ENCODE measurements around the gene FBXL7. TPM values are rescaled to one million over a fixed set of nuclear protein-coding genes. Genes with fewer than 3 reads are reported as not detected.

Gene FBXL7
- polyA plus RNA-seq, 3 donors: not detected

GRCh38 chr5:15604986-15605385 is 105.0 kb downstream of the FBXL7 start:
- Histone ChIP-seq H3K4me2 (replicated peaks; ENCODE audit: extremely low read depth, low read length, poor library complexity, severe bottlenecking) (no peak overlapping the region), H2AFZ (ENCODE audit: insufficient read depth, low read depth, low read length, poor library complexity, severe bottlenecking) (no peak overlapping the region), H3K9me3 (replicated peaks in 1 of 2; ENCODE audit: control insufficient read depth in 1 of 2, insufficient read depth in 1 of 2, low read length in 2 of 2) (peaks cover 7 to 13% of the 10 kb centered on the region in 2 donors), H3K4me3 (replicated peaks in 1 of 3; ENCODE audit: low read depth in 2 of 3, low read length in 3 of 3) (no peak overlapping the region), H3K79me2 (ENCODE audit: insufficient read depth, low read length) (no peaks in the 10 kb centered on the region), H3K36me3 (replicated peaks in 1 of 2; ENCODE audit: control insufficient read depth in 1 of 2, insufficient read depth in 2 of 2, low read length in 2 of 2) (no peaks in the 10 kb centered on the region), H3K9ac (ENCODE audit: insufficient read depth, low read length, poor library complexity, severe bottlenecking) (no peak overlapping the region), H3K27ac (ENCODE audit: low read depth in 1 of 2, low read length in 2 of 2) (no peak overlapping the region), H4K20me1 (ENCODE audit: insufficient read depth, low read length) (no peaks in the 10 kb centered on the region), H3K27me3 (ENCODE audit: control insufficient read depth in 2 of 2, insufficient read depth in 2 of 2, low read length in 2 of 2) (no peaks in the 10 kb centered on the region), H3K4me1 (ENCODE audit: control insufficient read depth in 1 of 2, insufficient read depth in 2 of 2, low read length in 2 of 2) (no peaks in the 10 kb centered on the region)
- 91% methylated on average over 1 of the region's 2 CpGs for WGBS (ENCODE audit: insufficient coverage)
- Mint-ChIP-seq H3K4me1 (no peaks in the 10 kb centered on the region), H3K36me3 (no peaks in the 10 kb centered on the region), H3K4me3 (no peak overlapping the region), H3K9me3 (peaks cover 0 to 14% (median 4%) of the 10 kb centered on the region in 7 donors), H3K27ac (no peak overlapping the region), H3K27me3 (ENCODE audit: low read depth in 3 of 3) (peaks cover 0 to 1% (median 0%) of the 10 kb centered on the region in 3 donors)
- intact Hi-C loops (cut with micrococcal nuclease): no loop called here
- DNase-seq: no peak
- TF ChIP-seq, protein P1, sequence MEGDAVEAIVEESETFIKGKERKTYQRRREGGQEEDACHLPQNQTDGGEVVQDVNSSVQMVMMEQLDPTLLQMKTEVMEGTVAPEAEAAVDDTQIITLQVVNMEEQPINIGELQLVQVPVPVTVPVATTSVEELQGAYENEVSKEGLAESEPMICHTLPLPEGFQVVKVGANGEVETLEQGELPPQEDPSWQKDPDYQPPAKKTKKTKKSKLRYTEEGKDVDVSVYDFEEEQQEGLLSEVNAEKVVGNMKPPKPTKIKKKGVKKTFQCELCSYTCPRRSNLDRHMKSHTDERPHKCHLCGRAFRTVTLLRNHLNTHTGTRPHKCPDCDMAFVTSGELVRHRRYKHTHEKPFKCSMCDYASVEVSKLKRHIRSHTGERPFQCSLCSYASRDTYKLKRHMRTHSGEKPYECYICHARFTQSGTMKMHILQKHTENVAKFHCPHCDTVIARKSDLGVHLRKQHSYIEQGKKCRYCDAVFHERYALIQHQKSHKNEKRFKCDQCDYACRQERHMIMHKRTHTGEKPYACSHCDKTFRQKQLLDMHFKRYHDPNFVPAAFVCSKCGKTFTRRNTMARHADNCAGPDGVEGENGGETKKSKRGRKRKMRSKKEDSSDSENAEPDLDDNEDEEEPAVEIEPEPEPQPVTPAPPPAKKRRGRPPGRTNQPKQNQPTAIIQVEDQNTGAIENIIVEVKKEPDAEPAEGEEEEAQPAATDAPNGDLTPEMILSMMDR (IDR thresholded peaks at IDR 0.05): no peak

GRCh38 chr5:15606197-15606596 is 106.2 kb downstream of the FBXL7 start:
- Mint-ChIP-seq H3K27me3 (ENCODE audit: low read depth in 3 of 3) (peaks cover 0 to 1% (median 0%) of the 10 kb centered on the region in 3 donors), H3K27ac (no peak overlapping the region), H3K9me3 (peaks cover 0 to 19% (median 5%) of the 10 kb centered on the region in 7 donors), H3K4me3 (no peak overlapping the region), H3K36me3 (no peaks in the 10 kb centered on the region), H3K4me1 (no peaks in the 10 kb centered on the region)
- Histone ChIP-seq H3K4me1 (ENCODE audit: control insufficient read depth in 1 of 2, insufficient read depth in 2 of 2, low read length in 2 of 2) (no peaks in the 10 kb centered on the region), H3K4me2 (replicated peaks; ENCODE audit: extremely low read depth, low read length, poor library complexity, severe bottlenecking) (no peak overlapping the region), H3K27me3 (ENCODE audit: control insufficient read depth in 2 of 2, insufficient read depth in 2 of 2, low read length in 2 of 2) (no peaks in the 10 kb centered on the region), H2AFZ (ENCODE audit: insufficient read depth, low read depth, low read length, poor library complexity, severe bottlenecking) (no peak overlapping the region), H3K79me2 (ENCODE audit: insufficient read depth, low read length) (no peaks in the 10 kb centered on the region), H3K9ac (ENCODE audit: insufficient read depth, low read length, poor library complexity, severe bottlenecking) (no peak overlapping the region), H3K9me3 (replicated peaks in 1 of 2; ENCODE audit: control insufficient read depth in 1 of 2, insufficient read depth in 1 of 2, low read length in 2 of 2) (peaks cover 7 to 16% of the 10 kb centered on the region in 2 donors), H3K4me3 (replicated peaks in 1 of 3; ENCODE audit: low read depth in 2 of 3, low read length in 3 of 3) (no peak overlapping the region), H4K20me1 (ENCODE audit: insufficient read depth, low read length) (no peaks in the 10 kb centered on the region), H3K27ac (ENCODE audit: low read depth in 1 of 2, low read length in 2 of 2) (no peak overlapping the region), H3K36me3 (replicated peaks in 1 of 2; ENCODE audit: control insufficient read depth in 1 of 2, insufficient read depth in 2 of 2, low read length in 2 of 2) (no peaks in the 10 kb centered on the region)
- WGBS (ENCODE audit: insufficient coverage): 88% methylated on average over 2 of the region's 8 CpGs
- intact Hi-C loops (cut with micrococcal nuclease): no loop called here
- TF ChIP-seq, protein P1 (IDR thresholded peaks at IDR 0.05): no peak
- DNase-seq: no peak

Data from CD14-positive monocyte (primary cell).